HEK293 (cell line): ENCODE data around the gene RNASEH2A.

ENCODE experiments used
- AEBP2 ChIP-seq: fragments of 450-650 bp; formaldehyde crosslinking; IDR thresholded peaks from 2 replicates; pipeline ENCODE4 v1.5.1; 2016; ENCODE audit warnings: missing biosample characterization, missing genetic modification characterization, borderline replicate concordance
- GLIS1 ChIP-seq: fragments of 450-650 bp; formaldehyde crosslinking; IDR thresholded peaks from 2 replicates; pipeline ENCODE4 v1.5.1; 2016; ENCODE audit warnings: missing biosample characterization, missing genetic modification characterization
- HOXA7 ChIP-seq: sonication (generic); formaldehyde crosslinking; IDR thresholded peaks from 2 replicates; pipeline ENCODE4 v1.8.1; 2022; ENCODE audit warnings: missing genetic modification reagents, borderline replicate concordance
- KLF10 ChIP-seq: fragments of 450-650 bp; IDR thresholded peaks from 2 replicates; pipeline ENCODE4 v1.5.1; 2018; ENCODE audit warnings: missing biosample characterization, mild to moderate bottlenecking, missing genetic modification characterization
- MYNN ChIP-seq: fragments of 450-650 bp; formaldehyde crosslinking; IDR thresholded peaks from 2 replicates; pipeline ENCODE4 v1.5.1; 2016; ENCODE audit warnings: missing biosample characterization, missing genetic modification characterization, borderline replicate concordance
- PATZ1 ChIP-seq: fragments of 450-650 bp; formaldehyde crosslinking; IDR thresholded peaks from 2 replicates; pipeline ENCODE4 v1.5.1; 2016; ENCODE audit warnings: missing biosample characterization, missing genetic modification characterization
- SCRT1 ChIP-seq: fragments of 450-650 bp; formaldehyde crosslinking; IDR thresholded peaks from 2 replicates; pipeline ENCODE4 v1.5.1; 2016; ENCODE audit warnings: missing biosample characterization, missing genetic modification characterization, borderline replicate concordance
- SCRT2 ChIP-seq: fragments of 450-650 bp; formaldehyde crosslinking; IDR thresholded peaks from 2 replicates; pipeline ENCODE4 v1.5.1; 2016; ENCODE audit warnings: missing biosample characterization, missing genetic modification characterization
- ZBTB21 ChIP-seq: fragments of 450-650 bp; formaldehyde crosslinking; IDR thresholded peaks from 2 replicates; pipeline ENCODE4 v1.5.1; 2017; ENCODE audit warnings: missing biosample characterization, missing genetic modification characterization
- ZNF133 ChIP-seq: fragments of 450-650 bp; formaldehyde crosslinking; IDR thresholded peaks from 2 replicates; pipeline ENCODE4 v1.5.1; 2016; ENCODE audit warnings: missing biosample characterization, missing genetic modification characterization
- ZNF138 ChIP-seq: fragments of 450-650 bp; formaldehyde crosslinking; IDR thresholded peaks from 2 replicates; pipeline ENCODE4 v1.5.1; 2016; ENCODE audit warnings: missing biosample characterization, missing genetic modification characterization, borderline replicate concordance
- ZNF19 ChIP-seq: fragments of 450-650 bp; formaldehyde crosslinking; IDR thresholded peaks from 2 replicates; pipeline ENCODE4; 2016; ENCODE audit warnings: missing biosample characterization, missing genetic modification characterization, low read depth
- ZNF24 ChIP-seq: fragments of 450-650 bp; formaldehyde crosslinking; IDR thresholded peaks from 2 replicates; pipeline ENCODE4 v1.5.1; 2016; ENCODE audit warnings: missing biosample characterization, missing genetic modification characterization
- ZNF274 ChIP-seq, 2 experiments: fragments of 200-500 bp in 1 of 2; fragments of 450-650 bp in 1 of 2; sonication (Bioruptor generic) in 1 of 2; formaldehyde crosslinking in 1 of 2; IDR thresholded peaks; 2 replicates each; pipeline versions ENCODE4 v1.5.1 to v1.6.1; 2014 to 2016; ENCODE audit warnings: borderline replicate concordance in 1 of 2, inconsistent platforms in 1 of 2, low read length in 1 of 2, missing biosample characterization in 1 of 2, missing genetic modification characterization in 1 of 2
- ZNF311 ChIP-seq: fragments of 450-650 bp; formaldehyde crosslinking; IDR thresholded peaks from 2 replicates; pipeline ENCODE4 v1.5.1; 2017; ENCODE audit warnings: missing biosample characterization, missing genetic modification characterization, borderline replicate concordance
- ZNF366 ChIP-seq: fragments of 450-650 bp; formaldehyde crosslinking; conservative IDR thresholded peaks from 2 replicates; pipeline ENCODE4 v1.5.1; 2016; ENCODE audit warnings: missing biosample characterization, missing genetic modification characterization
- ZNF416 ChIP-seq: fragments of 450-650 bp; formaldehyde crosslinking; IDR thresholded peaks from 2 replicates; pipeline ENCODE4 v1.5.1; 2016; ENCODE audit warnings: missing biosample characterization, missing genetic modification characterization
- ZNF501 ChIP-seq: fragments of 450-650 bp; formaldehyde crosslinking; IDR thresholded peaks from 2 replicates; pipeline ENCODE4 v1.5.1; 2016; ENCODE audit warnings: missing biosample characterization, missing genetic modification characterization
- ZNF510 ChIP-seq: fragments of 450-650 bp; formaldehyde crosslinking; IDR thresholded peaks from 2 replicates; pipeline ENCODE4 v1.5.1; 2018; ENCODE audit warnings: mild to moderate bottlenecking, missing genetic modification characterization, missing biosample characterization; ENCODE audit not compliant: insufficient replicate concordance
- ZNF560 ChIP-seq: fragments of 450-650 bp; formaldehyde crosslinking; IDR thresholded peaks from 2 replicates; pipeline ENCODE4 v1.5.1; 2017; ENCODE audit warnings: missing biosample characterization, missing genetic modification characterization, borderline replicate concordance
- ZNF621 ChIP-seq: fragments of 450-650 bp; formaldehyde crosslinking; IDR thresholded peaks from 2 replicates; pipeline ENCODE4 v1.5.1; 2017; ENCODE audit warnings: missing biosample characterization, missing genetic modification characterization
- ZNF626 ChIP-seq: fragments of 450-650 bp; sonication (Bioruptor Pico); formaldehyde crosslinking; IDR thresholded peaks from 2 replicates; pipeline ENCODE4 v1.5.1; 2018; ENCODE audit warnings: missing biosample characterization, missing genetic modification characterization, inconsistent platforms
- ZNF654 ChIP-seq: fragments of 450-650 bp; formaldehyde crosslinking; IDR thresholded peaks from 2 replicates; pipeline ENCODE4 v1.5.1; 2016; ENCODE audit warnings: low read depth, missing biosample characterization, missing genetic modification characterization
- ZNF76 ChIP-seq: fragments of 450-650 bp; formaldehyde crosslinking; IDR thresholded peaks from 2 replicates; pipeline ENCODE4; 2016; ENCODE audit warnings: low read depth, missing biosample characterization, missing genetic modification characterization, borderline replicate concordance
- ZNF792 ChIP-seq: fragments of 450-650 bp; formaldehyde crosslinking; IDR thresholded peaks from 2 replicates; pipeline ENCODE4 v1.5.1; 2016; ENCODE audit warnings: missing biosample characterization, missing genetic modification characterization
- ZSCAN16 ChIP-seq: fragments of 450-650 bp; formaldehyde crosslinking; IDR thresholded peaks from 2 replicates; pipeline ENCODE4 v1.5.1; 2016; ENCODE audit warnings: missing biosample characterization, missing genetic modification characterization
- ZXDB ChIP-seq: fragments of 450-650 bp; formaldehyde crosslinking; IDR thresholded peaks from 2 replicates; pipeline ENCODE4 v1.5.1; 2016; ENCODE audit warnings: missing biosample characterization, missing genetic modification characterization
- TF ChIP-seq, protein P1 (sequence below): fragments of 450-650 bp; formaldehyde crosslinking; conservative IDR thresholded peaks from 2 replicates; pipeline ENCODE4 v1.5.1; 2016; ENCODE audit warnings: low read depth, missing biosample characterization, missing genetic modification characterization
- TF ChIP-seq, protein P2 (sequence below): fragments of 450-650 bp; formaldehyde crosslinking; optimal IDR thresholded peaks from 2 replicates; pipeline ENCODE3; 2016; ENCODE audit warnings: missing biosample characterization, mild to moderate bottlenecking, missing genetic modification characterization

Gene RNASEH2A

DNA sequence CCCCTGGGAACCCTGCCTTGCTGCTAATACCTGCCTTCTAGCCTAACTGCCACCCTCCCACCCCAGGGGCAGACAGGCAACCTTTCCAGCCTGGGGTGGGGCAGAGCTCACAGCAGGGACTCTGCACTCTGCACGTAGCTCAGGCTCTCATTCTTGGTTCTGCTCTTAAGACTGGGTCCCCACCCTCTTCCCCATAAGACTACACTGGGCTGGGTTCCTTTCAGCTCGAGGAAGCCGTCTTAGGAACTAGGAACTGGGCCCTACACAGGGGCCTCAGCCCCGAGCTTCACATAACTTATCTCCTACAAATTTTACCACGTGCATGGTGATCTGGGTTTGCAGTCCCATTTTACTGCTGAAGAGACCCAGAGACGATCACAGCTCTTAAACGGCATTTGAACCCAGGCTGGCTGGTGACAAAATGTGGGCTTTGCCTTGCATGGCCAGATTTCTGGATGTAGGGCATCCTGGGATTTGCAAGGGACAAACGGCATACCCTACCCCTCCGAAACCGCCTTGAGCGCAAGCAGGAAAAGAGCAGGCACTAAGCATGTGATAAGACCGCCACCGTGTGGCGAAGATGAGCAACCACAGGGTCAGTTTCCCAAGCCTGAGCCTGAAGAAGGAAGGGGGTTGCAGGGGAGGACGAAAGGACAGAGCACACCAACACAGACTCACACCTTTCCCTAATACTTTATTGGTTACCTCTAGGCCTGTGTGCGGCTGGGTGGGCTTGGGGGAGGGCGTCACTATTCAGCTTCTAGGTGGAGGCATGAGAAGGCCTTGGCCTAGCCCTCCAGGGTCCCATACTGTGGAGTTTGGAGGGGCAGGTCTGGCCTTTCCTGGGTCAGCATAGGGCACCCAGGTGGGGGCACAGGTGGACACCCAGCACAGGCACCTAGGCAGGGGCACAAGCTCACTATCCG is 10.0 kb upstream of the RNASEH2A start (continued):
- TF ChIP-seq ZNF366 (no peak), ZNF24 (tag by site-specific recombination) (no peak), ZNF501 (no peak), ZXDB (tag by site-specific recombination) (no peak), KLF10 (tag by site-specific recombination) (no peak), SCRT2 (tag by site-specific recombination) (no peak), PATZ1 (tag by site-specific recombination) (no peak; the same call in 1 of the 2 replicates), ZBTB21 (tag by site-specific recombination) (no peak), ZNF76 (peak; percentile 59; the same call in 1 of the 2 replicates), AEBP2 (tag by site-specific recombination) (no peak), ZNF416 (no peak), MYNN (tag by site-specific recombination) (no peak), GLIS1 (tag by site-specific recombination) (no peak), ZNF133 (no peak), ZNF792 (tag by site-specific recombination) (no peak), ZNF626 (tag by site-specific recombination) (no peak), ZNF274 (IDR thresholded peaks at IDR 0.05; ENCODE audit: low read length) (no peak), ZNF274 (tag by site-specific recombination; IDR thresholded peaks at IDR 0.05; ENCODE audit: borderline replicate concordance) (no peak), ZNF654 (tag by site-specific recombination) (peak; percentile 100), ZNF510 (tag by site-specific recombination) (no peak), ZNF138 (tag by site-specific recombination) (no peak), SCRT1 (tag by site-specific recombination) (no peak), ZNF560 (tag by site-specific recombination) (no peak), HOXA7 (CRISPR knock-in tag) (no peak), ZNF621 (no peak), ZSCAN16 (tag by site-specific recombination) (no peak), ZNF19 (tag by site-specific recombination) (no peak), ZNF311 (tag by site-specific recombination) (no peak)
- TF ChIP-seq, protein P1, sequence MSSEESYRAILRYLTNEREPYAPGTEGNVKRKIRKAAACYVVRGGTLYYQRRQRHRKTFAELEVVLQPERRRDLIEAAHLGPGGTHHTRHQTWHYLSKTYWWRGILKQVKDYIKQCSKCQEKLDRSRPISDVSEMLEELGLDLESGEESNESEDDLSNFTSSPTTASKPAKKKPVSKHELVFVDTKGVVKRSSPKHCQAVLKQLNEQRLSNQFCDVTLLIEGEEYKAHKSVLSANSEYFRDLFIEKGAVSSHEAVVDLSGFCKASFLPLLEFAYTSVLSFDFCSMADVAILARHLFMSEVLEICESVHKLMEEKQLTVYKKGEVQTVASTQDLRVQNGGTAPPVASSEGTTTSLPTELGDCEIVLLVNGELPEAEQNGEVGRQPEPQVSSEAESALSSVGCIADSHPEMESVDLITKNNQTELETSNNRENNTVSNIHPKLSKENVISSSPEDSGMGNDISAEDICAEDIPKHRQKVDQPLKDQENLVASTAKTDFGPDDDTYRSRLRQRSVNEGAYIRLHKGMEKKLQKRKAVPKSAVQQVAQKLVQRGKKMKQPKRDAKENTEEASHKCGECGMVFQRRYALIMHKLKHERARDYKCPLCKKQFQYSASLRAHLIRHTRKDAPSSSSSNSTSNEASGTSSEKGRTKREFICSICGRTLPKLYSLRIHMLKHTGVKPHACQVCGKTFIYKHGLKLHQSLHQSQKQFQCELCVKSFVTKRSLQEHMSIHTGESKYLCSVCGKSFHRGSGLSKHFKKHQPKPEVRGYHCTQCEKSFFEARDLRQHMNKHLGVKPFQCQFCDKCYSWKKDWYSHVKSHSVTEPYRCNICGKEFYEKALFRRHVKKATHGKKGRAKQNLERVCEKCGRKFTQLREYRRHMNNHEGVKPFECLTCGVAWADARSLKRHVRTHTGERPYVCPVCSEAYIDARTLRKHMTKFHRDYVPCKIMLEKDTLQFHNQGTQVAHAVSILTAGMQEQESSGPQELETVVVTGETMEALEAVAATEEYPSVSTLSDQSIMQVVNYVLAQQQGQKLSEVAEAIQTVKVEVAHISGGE (tag by site-specific recombination): peak; percentile 47; the same call in 1 of the 2 replicates
- TF ChIP-seq, protein P2, sequence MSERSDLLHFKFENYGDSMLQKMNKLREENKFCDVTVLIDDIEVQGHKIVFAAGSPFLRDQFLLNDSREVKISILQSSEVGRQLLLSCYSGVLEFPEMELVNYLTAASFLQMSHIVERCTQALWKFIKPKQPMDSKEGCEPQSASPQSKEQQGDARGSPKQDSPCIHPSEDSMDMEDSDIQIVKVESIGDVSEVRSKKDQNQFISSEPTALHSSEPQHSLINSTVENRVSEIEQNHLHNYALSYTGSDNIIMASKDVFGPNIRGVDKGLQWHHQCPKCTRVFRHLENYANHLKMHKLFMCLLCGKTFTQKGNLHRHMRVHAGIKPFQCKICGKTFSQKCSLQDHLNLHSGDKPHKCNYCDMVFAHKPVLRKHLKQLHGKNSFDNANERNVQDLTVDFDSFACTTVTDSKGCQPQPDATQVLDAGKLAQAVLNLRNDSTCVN (tag by site-specific recombination): no peak
